ENCODE data around the gene CCNJL.

Gene CCNJL

GRCh38 chr5:160211352-160211751 lies 101.0 kb downstream of the CCNJL start:
- DNase-seq = no peak

GRCh38 chr5:160210606-160211005 lies 101.8 kb downstream of the CCNJL start:
- DNase-seq = no peak

DNA sequence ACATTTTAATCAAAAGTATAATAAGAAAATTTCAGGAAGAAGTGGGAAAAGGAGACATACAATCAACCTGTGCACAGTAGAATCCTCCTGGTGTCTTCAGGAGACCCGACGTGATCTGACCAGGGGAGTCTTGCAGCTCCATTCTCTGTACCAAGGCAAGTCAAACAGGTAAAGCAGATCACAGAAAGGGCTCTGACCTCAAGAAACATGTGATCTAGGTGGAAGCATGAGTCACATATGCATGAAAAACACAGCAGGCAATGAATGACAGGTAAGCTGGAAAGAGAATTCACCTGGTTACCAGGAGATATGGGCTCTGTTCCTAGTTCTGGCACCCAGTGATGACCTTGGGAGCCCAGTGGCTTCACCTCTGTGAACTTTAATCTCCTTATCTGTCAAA lies 102.4 kb downstream of the CCNJL start:
- no peak for DNase-seq

DNA sequence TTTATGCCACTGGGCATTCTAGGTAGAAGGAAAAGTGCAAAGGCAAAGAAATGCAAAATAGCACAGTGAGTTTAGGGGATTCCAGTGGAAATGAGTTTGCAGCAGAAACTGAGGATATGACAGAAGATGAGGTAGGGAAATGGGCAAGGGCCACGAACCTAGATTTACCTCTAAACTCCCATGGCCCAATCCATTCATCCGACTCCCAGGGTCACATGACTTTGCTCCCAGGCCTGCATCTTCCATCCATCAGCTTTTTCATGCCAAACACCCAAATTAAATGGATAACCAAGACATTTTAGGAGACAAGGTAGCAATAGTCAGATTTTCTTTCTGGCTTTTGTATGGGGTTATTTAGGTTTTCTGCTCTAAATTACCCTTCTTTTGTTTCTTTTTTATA lies 105.3 kb downstream of the CCNJL start:
- no peak for DNase-seq

Data from stimulated activated CD4-positive, alpha-beta T cell treated with anti-CD3 and anti-CD28 coated beads, Interleukin-4, amount 100 ng/mL, for 4 hours (primary cell).